ENCODE data around the gene CHI3L1. TPM values are rescaled to one million over a fixed set of nuclear protein-coding genes. Genes with fewer than 3 reads are reported as not detected.
A peak's percentile ranks its signal among the peaks of the same experiment; 100 is the strongest.

The CHI3L1 gene
- total RNA-seq, 1 experiment from 2014 or later = 0.17 TPM

DNA sequence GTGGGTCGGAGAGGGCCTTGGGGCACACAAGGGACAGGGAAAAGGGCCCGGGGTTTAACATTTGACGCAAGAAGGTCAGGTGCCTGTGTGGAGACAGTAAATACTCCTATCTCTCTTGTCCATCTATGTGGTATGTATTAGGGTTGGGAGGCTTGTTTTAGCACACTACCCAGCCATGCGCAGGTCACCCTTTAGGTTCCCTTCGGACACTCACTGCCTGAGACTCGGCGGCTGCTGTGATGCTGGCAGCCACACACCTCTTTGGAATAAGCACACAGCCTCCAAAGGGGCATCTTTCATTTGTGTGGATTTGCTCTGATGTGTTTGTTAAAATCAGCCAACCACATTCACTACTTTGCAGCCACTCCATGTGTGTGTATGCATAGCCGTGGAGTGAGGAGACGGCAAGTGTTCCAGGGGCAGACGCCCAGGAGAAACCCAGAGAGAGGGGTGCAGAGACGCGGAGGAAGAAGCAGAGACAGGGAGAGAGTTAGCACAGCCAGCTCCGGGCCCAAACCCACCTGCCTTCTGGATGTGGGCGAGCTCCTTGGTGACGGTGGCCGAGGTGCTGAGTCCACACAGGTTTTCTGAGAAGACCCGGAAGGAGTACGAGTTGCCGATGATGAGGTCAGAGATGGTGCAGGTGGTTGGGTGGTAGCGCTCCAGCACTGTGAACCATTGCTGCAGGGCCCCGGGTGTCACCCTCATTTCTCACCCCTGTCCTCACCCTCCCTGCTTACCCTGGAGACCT is 16.6 kb downstream of the CHI3L1 start:
- no peak for DNase-seq (ENCODE audit: low read depth)

GRCh38 chr1:203168991-203169390 is 17.5 kb downstream of the CHI3L1 start:
- DNase-seq (ENCODE audit: low read depth) = no peak

DNA sequence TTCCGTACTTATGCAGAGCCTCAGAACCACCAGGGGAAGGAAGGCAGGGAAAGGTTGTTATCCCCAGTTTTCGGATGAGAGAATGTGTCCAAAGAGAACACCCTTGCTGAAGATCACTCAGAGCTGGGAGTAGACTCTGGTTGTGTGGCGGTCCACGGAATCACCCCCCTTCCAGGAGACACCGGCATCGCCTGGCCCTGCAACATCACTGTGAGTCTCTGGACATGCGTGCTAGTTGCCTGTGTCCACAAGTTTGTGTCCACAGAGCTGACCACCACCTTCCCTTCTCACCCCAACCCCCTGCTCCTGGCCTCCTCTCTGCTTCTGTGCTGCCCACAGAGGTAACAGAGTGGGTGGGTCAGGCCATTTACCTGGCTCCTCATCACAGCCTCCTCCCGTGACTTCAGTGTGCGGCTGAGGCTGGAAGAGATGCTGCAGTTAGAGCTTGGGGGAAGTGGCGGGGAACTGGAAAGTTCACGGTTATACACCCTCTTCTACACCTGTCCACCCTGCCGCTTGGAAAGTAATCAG is 18.2 kb downstream of the CHI3L1 start:
- DNase-seq (ENCODE audit: low read depth) = no peak

DNA sequence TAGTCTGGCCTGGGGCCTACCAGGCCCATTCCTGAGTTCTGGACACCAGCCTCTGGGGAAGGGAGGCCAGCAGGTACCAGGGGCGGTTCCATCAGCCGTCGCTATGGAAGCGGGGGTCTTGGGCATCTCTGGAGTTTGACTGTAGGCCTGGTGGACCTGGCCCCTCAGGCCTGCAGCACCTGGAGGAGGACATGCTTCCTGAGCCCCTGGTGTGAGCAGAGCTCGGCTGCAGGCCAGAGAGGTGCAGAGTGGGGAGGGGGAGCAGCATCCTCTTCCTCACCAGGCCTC is 18.6 kb downstream of the CHI3L1 start:
- DNase-seq (ENCODE audit: low read depth) = no peak

- DNase-seq (ENCODE audit: low read depth) = no peak
Observed at GRCh38 chr1:203167026-203167912, 19.2 kb downstream of the CHI3L1 start.

- no peak for DNase-seq (ENCODE audit: low read depth)
Observed at GRCh38 chr1:203166192-203166940, 20.1 kb downstream of the CHI3L1 start.

- DNase-seq (ENCODE audit: low read depth) = no peak
Observed at GRCh38 chr1:203165800-203166161, 20.7 kb downstream of the CHI3L1 start.

DNA sequence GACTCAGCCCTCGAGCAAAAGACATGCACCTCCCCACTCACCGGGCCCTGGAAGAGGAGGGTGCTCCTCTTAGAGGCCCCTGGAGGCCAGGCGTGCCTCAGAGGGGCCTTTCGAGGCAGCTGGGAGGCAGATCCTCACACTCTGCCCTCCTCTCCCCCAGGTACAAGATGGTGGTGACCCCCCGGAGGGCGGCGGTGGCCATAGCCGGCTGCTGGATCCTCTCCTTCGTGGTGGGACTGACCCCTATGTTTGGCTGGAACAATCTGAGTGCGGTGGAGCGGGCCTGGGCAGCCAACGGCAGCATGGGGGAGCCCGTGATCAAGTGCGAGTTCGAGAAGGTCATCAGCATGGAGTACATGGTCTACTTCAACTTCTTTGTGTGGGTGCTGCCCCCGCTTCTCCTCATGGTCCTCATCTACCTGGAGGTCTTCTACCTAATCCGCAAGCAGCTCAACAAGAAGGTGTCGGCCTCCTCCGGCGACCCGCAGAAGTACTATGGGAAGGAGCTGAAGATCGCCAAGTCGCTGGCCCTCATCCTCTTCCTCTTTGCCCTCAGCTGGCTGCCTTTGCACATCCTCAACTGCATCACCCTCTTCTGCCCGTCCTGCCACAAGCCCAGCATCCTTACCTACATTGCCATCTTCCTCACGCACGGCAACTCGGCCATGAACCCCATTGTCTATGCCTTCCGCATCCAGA is 21.3 kb downstream of the CHI3L1 start:
- DNase-seq (ENCODE audit: low read depth) = no peak

GRCh38 chr1:203163891-203164635 is 22.4 kb downstream of the CHI3L1 start:
- DNase-seq (ENCODE audit: low read depth) = no peak

DNA sequence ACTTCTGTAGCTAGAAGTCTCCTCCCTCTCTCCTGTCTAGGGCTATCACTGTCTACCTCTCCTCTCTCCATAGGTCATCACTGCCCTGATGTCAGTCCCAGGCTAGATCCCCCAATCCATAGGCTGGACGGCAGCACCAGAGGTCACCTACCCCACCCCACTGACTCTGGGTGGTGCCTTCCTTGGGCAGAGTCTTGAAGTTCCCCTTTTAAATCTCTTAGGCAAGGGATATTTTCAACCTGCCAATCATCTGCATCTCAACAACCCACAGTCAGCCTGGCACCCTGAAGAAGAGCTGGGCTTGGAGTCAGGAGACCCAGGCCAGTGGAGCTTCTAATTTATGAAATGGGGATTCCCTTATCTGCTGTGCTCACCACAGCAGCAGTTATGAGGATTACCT is 24.1 kb downstream of the CHI3L1 start:
- DNase-seq (ENCODE audit: low read depth) = no peak

GRCh38 chr1:203161703-203162102 is 24.8 kb downstream of the CHI3L1 start:
- no peak for DNase-seq (ENCODE audit: low read depth)

- DNase-seq (ENCODE audit: low read depth) = no peak
Observed at GRCh38 chr1:203161175-203161574, 25.3 kb downstream of the CHI3L1 start.

DNA sequence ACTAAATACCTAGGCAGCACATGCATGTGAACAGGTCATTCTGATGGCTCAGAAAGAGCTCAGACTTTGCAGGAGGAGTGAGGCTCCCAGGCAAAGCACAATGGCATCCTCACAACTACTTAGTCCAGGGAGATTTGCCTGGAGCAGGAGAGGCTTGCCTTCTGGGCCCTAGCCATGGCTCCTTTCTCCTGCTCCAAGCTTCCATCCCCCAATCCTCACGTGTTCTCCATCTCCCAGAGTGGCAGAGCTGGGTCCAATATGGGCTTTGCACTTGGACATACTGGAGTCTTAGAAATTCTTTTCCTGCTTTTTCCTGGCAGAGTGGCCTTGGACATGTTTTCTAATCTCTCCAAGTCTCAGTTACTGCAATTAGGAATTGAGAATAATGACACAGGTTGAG is 26.7 kb downstream of the CHI3L1 start:
- no peak for DNase-seq (ENCODE audit: low read depth)

DNA sequence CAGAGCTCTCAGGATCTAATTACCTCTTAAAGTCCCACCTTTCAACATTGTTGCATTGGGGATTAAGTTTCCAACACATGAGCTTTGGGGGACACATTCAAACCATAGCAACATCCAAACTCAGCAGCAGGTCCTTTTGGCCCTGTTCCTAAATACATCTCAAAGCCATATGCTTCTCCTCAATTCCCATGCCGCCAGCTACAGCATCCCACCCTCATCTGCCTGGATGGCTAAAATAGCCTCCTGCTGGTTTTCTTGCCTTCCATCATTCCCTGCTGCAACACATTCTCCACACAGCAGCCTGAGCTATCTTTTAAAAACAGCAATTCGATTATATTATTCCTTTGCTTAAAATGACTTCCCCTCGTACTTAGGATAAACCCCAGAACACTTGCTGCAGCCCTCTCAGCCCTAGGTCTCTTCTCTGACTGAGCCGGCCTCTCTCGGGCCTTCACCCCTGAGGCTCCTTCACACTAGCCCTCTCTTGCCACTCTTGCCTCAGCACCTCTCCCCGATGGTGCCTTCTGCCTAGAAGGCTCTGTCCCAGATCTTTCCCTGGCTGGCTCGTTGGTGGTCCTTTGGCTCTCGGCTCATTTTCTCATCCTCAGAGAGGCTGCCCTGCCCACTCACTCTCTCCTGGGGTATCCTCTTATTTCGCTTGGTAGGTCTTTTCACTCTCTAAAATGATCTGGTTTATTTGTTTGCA is 27.4 kb downstream of the CHI3L1 start:
- DNase-seq (ENCODE audit: low read depth) = no peak

DNA sequence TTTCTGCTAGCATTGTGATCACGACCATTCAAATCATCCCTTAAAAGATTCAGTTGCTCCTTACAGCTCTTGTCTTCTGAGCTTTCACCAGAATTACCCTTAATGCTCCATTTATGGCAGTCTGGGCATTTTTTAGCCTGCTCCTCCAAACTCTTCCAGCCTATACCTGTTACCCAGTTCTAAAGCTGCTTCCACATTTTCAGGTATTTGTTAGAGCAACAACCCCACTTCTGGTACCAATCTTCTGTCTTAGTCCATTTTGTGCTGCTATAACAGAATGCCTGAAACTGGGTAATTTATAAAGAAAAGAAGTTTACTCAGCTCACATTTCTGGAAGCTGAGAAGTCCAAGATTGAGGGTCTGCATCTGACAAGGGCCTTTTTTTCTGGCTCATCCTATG is 28.1 kb downstream of the CHI3L1 start:
- DNase-seq (ENCODE audit: low read depth) = no peak

DNA sequence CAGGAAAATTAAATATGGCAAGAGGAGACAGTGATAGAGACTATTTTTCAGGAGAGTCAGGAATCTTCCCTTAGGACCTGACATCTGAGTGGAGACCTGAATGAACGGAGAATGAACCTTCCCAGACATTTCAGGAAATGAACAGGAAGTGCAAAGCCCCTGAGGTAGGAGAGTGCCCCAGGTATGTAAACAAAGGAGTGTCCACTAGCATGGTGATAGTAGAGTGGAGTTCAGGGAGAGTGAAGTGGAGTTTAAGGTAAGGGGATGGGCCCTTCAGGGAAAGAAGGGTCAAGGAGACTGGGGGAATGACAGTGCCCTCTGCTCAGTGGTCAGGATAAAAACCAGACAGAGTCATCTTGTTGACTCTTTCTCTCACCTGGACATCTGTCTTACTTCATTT is 30.2 kb downstream of the CHI3L1 start:
- no peak for DNase-seq (ENCODE audit: low read depth)

DNA sequence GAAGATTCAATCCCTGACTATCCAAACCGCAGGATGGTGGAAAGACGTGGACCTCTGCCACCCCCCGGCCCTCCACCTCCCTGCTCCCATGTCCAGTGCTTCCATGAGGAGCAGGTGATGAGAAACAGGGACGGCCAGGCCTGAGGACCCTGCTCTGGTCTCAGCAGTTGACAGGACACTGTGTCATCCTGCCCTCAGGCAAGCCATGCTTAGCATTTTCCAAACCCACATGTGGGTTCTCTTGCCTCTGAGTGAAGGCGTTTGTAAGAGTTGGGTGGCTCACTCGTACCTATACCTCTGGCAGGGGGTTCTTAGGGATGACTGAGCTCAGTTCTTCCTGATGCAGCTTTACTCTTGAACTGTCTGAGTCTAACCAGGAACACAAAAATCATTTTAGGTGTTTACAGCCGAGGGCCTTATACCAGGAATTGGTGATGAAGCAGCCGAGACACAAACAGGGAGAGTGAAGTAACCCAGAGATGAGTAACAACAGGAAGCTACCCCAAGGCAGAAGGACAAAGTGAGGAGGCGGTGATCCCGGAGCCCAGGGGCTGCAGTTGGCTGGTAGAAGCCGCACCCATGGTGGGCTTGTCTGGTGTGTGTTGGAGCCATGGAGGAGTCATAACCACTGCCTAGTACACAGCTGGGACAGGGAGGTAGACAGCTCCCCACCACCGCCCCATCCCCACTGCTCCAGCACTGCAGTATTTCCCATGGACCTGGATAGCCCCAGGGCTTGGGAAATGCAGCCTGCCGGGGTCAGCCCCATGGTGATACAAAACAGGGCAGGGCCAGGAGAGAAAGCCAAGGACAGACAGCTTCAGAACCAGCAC is 32.3 kb downstream of the CHI3L1 start:
- DNase-seq (ENCODE audit: low read depth) = peak; percentile 77

DNA sequence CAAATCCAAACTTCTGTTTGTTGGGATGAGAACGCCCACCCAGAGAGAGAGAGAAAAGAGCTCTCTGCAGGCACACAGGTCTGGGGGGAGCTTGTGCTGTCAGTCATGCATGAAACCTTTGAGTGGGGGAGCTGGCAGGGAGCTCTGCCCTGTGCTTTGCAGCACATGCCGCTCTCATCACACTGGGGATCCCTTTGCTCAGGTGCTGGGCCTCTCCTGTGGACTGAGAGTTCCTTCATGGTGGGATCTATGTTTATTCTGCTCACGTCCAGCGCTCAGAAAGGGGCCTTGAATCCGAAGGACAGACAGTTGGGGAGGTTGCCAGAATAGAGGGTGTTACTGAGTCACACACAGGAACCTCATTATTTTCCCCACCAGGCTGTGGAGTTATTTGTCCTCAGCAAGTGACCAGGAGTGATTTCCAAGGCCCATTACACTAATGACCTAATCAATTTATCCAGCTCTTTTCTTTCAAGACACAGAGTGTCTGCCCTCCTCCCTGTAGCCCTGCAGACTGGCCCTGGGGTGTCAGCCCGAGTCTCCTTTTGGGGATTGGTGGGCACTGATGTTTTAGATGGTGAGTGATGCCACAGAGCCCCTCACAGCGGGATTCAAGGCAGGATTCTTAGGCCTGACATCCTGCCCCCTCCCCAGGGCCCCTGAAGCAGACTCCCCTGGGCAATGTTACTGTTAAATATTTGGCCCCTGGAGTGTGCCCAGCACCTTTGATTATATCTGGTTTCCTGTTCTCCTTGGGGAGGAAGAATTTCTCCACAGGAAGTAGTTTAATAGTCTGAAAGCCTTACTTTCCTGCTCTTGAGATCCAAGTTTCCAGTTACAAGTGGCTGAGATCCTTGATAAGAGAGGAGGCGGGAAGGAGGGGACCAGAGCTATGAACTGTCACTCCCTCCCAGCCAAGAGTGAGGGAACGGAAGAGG is 33.2 kb downstream of the CHI3L1 start:
- DNase-seq (ENCODE audit: low read depth) = no peak
